Measurements from ENCODE around the gene SWAP70.

The SWAP70 gene

GRCh38 chr11:9651899-9652748 is 11.8 kb upstream of the SWAP70 start:
- DNase-seq: no peak

- DNase-seq: no peak
Measured at GRCh38 chr11:9653871-9654270, 10.0 kb upstream of the SWAP70 start.

GRCh38 chr11:9656864-9657263 is 7.0 kb upstream of the SWAP70 start:
- DNase-seq: no peak

- DNase-seq: no peak
Measured at GRCh38 chr11:9657531-9657930, 6.3 kb upstream of the SWAP70 start.

GRCh38 chr11:9660886-9661285 is 3.0 kb upstream of the SWAP70 start:
- no peak for DNase-seq

- DNase-seq: no peak
Measured at GRCh38 chr11:9662273-9662672, 1.6 kb upstream of the SWAP70 start.

GRCh38 chr11:9664276-9665171 is 647 bp downstream of the SWAP70 start:
- DNase-seq: peak; percentile 17

GRCh38 chr11:9665749-9666148 is 1.9 kb downstream of the SWAP70 start:
- DNase-seq: no peak

- DNase-seq: no peak
Measured at GRCh38 chr11:9669954-9670353, 6.1 kb downstream of the SWAP70 start.

- no peak for DNase-seq
Measured at GRCh38 chr11:9672288-9672916, 8.5 kb downstream of the SWAP70 start.

GRCh38 chr11:9672918-9673317 is 9.0 kb downstream of the SWAP70 start:
- no peak for DNase-seq

- DNase-seq: no peak
Measured at GRCh38 chr11:9675691-9676090, 11.8 kb downstream of the SWAP70 start.

GRCh38 chr11:9677951-9678350 is 14.1 kb downstream of the SWAP70 start:
- DNase-seq: no peak

- no peak for DNase-seq
Measured at GRCh38 chr11:9678576-9678975, 14.7 kb downstream of the SWAP70 start.

- DNase-seq: no peak
Measured at GRCh38 chr11:9680028-9680427, 16.2 kb downstream of the SWAP70 start.

GRCh38 chr11:9681583-9682372 is 17.9 kb downstream of the SWAP70 start:
- DNase-seq: no peak

GRCh38 chr11:9687711-9688477 is 24.0 kb downstream of the SWAP70 start:
- DNase-seq: no peak

GRCh38 chr11:9688716-9689511 is 25.0 kb downstream of the SWAP70 start:
- DNase-seq: no peak

GRCh38 chr11:9689721-9690120 is 25.8 kb downstream of the SWAP70 start:
- DNase-seq: no peak

- DNase-seq: no peak
Measured at GRCh38 chr11:9691865-9692264, 28.0 kb downstream of the SWAP70 start.

- DNase-seq: no peak
Measured at GRCh38 chr11:9692691-9693090, 28.8 kb downstream of the SWAP70 start.
